CD4-positive, alpha-beta T cell treated with Interleukin-21 for 1 hour (primary cell): ENCODE measurements around the gene EGF.
"Not testable (repeated sequence)": the region's sequence is repeated elsewhere in the genome, so short reads cannot be mapped to it uniquely, and the experiment has no call there.

Experiments
- DNase-seq: peaks from one replicate; pipeline ENCODE4 v3.0.0-alpha.2; 2020

The EGF gene

GRCh38 chr4:109912706-109913595 lies at the start of gene EGF:
Gene EGF (plus strand): TSS chr4:109912883. CDS start chr4:109913336, 453 bp downstream.
- DNase-seq: no peak

DNA sequence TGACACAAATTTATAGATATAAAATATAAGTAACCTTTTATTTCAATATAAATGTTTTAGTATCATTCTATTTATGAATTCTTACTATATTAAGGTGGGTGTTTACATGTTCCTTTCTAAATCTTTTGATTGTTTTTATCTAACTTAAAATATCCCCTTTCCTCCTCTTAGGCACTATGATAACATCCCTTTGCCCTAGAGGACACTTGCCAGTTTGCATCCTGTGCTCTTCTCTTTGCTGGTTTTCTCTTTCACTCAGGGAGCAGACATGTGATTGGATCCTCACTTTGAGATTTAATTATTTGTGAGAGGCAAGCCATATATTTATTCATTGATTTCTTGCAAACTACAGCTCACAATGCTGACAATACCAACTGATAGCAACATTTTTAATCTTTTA lies 48.5 kb upstream of the EGF start:
- no peak for DNase-seq

- DNase-seq: no peak
These were observed 42.6 kb upstream of the EGF start for GRCh38 chr4:109870061-109870460.

DNA sequence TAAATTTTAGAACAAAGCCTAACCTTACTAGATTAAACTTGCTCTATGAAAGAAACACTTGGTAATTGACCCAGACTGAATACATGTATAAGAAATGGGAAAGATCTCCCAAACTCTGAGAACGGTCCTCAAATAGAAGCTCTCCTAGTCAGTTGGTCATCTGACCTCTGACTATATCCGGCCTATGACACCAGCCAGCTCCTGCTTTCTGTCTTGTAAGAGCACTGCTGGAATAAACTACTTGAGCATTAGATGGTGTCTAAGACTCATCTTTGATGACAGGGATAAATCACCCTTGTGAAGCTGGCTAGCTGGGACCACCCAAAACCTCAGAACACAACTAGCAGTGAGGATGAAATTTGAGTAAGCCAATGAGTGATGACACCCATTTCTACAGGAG lies 40.6 kb upstream of the EGF start:
- no peak for DNase-seq

- DNase-seq: no peak
These were observed 39.6 kb upstream of the EGF start for GRCh38 chr4:109872950-109873656.

- DNase-seq: no peak
These were observed 38.7 kb upstream of the EGF start for GRCh38 chr4:109873791-109874514.

- DNase-seq: no peak
These were observed 37.6 kb upstream of the EGF start for GRCh38 chr4:109875106-109875505.

- DNase-seq: not testable (repeated sequence)
These were observed 37.1 kb upstream of the EGF start for GRCh38 chr4:109875553-109875952.

DNA sequence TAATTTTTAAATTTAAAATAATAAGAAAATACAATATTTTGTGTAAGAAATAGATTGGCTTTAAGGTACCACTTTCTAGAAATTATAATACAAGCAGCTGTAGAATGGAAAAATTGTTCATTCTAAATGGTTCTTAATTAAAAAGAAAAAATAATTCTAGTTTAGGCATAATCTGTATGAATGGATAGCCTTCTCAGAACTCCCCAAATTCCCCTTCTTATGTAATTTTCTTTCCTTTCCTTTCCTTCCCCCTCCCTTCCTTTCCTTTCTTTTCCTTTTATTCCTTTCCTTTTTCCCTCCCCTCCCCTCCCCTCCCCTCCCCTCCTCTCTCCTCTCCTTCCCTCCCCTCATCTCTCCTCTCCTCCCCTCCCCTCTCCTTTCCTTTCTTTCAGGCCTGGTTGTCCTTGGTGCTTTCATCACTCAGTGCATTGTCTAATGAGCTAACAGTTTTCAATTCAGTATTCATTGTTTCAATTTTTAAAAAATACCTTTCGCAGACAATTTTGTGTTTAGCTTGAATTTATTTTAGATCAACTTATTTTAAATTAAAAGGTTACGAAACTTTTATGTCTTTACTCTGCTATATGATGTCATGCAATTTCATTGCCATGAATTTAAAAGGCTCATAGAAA lies 35.9 kb upstream of the EGF start:
- no peak for DNase-seq

- DNase-seq: no peak
These were observed 35.3 kb upstream of the EGF start for GRCh38 chr4:109877400-109877799.

GRCh38 chr4:109878355-109878754 lies 34.3 kb upstream of the EGF start:
- DNase-seq: no peak

DNA sequence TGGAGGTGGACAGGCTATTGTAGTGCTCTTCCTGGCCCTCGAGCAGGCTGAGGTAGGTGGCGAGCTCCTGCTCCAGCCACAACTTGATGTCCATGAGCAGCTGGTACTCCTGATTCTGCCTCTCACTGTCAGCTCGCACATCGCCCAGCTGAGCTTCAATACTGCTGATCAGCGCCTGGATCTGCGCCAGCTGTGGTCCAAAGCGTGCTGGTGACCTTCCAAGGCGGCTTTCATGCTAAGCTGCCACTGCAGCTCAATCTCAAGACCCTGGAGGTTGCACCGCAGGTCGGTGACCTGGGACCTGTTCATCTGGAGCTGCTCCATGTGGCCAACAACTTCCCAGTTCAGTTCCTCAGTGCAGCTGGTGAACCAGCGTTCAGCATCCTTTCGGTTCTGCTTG lies 33.6 kb upstream of the EGF start:
- DNase-seq: no peak

GRCh38 chr4:109879636-109880314 lies 32.9 kb upstream of the EGF start:
- DNase-seq: no peak

GRCh38 chr4:109886303-109886702 lies 26.4 kb upstream of the EGF start:
- DNase-seq: no peak

DNA sequence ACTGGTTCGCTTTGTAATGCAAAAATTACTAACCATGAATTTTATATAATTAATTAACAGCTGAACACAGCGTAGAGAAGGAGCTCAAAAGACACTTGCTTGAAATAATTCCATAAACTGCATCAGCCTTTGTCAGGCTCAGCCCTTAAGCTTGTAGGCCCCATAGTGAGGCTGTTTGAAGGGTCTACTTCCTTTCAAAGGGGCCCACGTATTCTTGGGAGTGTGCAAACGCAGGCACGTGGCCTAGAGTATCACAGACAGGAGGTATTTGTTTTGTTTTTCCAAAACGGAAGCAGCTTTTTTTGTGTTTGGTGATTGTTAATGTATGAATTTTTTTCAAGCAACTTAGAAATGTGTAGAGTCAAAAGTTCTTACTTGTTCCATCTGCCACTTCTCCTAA lies 25.6 kb upstream of the EGF start:
- DNase-seq: no peak

DNA sequence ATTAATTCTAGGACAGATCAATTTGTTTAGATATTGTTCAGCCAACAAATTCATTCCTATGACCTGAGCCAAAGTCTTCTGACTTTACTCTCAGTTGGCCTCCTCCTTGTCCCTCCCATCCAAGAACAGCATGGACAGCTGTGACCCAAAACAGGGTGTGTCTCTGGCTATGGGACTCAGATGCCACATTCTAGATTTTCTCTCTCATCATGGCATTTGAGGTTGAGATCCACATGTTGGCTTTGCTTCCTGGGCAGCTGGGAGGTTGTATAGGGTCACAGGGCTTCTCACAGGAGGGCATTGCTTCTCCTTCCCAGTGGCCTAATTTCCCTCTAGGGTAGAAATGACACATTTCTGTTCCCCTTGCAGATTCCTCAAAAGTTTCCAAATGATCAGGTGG lies 22.6 kb upstream of the EGF start:
- DNase-seq: no peak

GRCh38 chr4:109902559-109903251 lies 10.0 kb upstream of the EGF start:
- DNase-seq: no peak

- DNase-seq: no peak
These were observed 4.0 kb upstream of the EGF start for GRCh38 chr4:109908731-109909130.

DNA sequence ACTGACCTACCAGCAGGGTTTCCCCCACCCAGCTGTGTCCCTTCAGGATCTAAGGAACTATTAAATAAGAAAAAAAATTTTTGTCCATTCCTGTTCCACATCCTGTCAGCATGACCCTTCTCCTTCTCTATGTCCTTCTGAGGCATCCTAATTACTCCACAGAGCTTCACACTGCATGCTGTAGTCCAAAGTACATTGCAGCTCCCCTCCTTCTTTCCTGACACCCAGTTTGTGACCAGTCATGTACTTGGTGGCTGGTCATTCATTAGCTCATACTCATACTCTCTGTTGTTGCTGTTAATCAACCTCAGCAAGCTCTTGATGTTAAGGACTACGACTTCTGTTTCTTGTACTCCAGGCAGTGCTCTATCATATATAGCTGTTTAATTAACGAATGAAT lies 2.4 kb upstream of the EGF start:
- DNase-seq: no peak

- no peak for DNase-seq
These were observed 1.0 kb downstream of the EGF start for GRCh38 chr4:109913596-109914241.

- DNase-seq: no peak
These were observed 1.6 kb downstream of the EGF start for GRCh38 chr4:109914322-109914721.
